ENCODE results near the gene GPN1. TPM values are rescaled to one million over a fixed set of nuclear protein-coding genes. Genes with fewer than 3 reads are reported as not detected.

The GPN1 gene
- total RNA-seq, 1 experiment from 2014 or later = 48.5 TPM

DNA sequence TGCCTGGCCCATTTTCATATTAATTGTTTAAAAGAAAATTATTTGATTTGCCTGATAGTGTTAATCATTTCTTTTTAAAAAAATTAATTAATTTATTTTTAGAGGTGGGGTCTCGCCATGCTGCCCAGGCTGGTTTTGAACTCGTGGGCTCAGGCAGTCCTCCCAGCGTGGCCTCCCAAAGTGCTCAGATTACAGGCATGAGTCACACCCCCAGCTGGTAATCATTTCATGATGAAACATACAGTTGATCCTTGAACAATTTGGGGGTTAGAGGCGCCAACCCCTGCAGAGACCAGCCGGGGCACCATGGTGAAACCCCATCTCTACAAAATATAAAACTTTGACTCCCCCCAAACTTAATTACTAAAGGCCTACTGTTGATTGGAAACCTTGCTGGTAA lies 7.9 kb downstream of the GPN1 start:
- Histone ChIP-seq H2BK20ac (ENCODE audit: low read depth, low read length, poor library complexity, severe bottlenecking) (no peak overlapping the region), H3K79me1 (ENCODE audit: insufficient read depth, low read depth, low read length, poor library complexity, severe bottlenecking) (no peaks in the 10 kb centered on the region), H3K56ac (ENCODE audit: insufficient read length, low read depth, low read length) (no peak overlapping the region), H3K9ac (ENCODE audit: extremely low read depth, insufficient read length, low read length) (no peak overlapping the region), H3K23me2 (ENCODE audit: insufficient read length, low read depth, low read length, poor library complexity, severe bottlenecking) (no peaks in the 10 kb centered on the region), H3K9me3 (ENCODE audit: control insufficient read depth, low read depth, low read length) (no peaks in the 10 kb centered on the region), H3K4ac (ENCODE audit: low read depth, low read length) (no peak overlapping the region), H3K18ac (ENCODE audit: insufficient read length, low read depth, low read length) (no peak overlapping the region), H2BK120ac (ENCODE audit: low read depth, low read length, poor library complexity, severe bottlenecking) (no peak overlapping the region), H4K5ac (ENCODE audit: insufficient read length, low read depth, low read length) (no peak overlapping the region), H2BK12ac (ENCODE audit: insufficient read length, low read depth, low read length) (no peak overlapping the region), H2BK5ac (ENCODE audit: insufficient read length, low read length) (no peak overlapping the region), H4K91ac (ENCODE audit: insufficient read length, low read depth, low read length) (no peak overlapping the region), H3K79me2 (ENCODE audit: insufficient read depth, low read length) (no peaks in the 10 kb centered on the region), H2AFZ (ENCODE audit: low read length) (no peak overlapping the region), H3K14ac (ENCODE audit: insufficient read depth, low read length) (no peak overlapping the region), H3K27me3 (ENCODE audit: insufficient read depth, low read length) (no peaks in the 10 kb centered on the region), H4K8ac (replicated peaks; ENCODE audit: insufficient read length, low read depth, low read length) (no peak overlapping the region), H3K4me2 (ENCODE audit: insufficient read depth, insufficient read length, low read length) (no peak overlapping the region), H3K27ac (ENCODE audit: insufficient read length, low read depth, low read length) (no peak overlapping the region), H2AK5ac (ENCODE audit: insufficient read length, low read length) (no peak overlapping the region), H2BK15ac (ENCODE audit: low read depth, low read length) (no peak overlapping the region), H3K4me1 (ENCODE audit: insufficient read depth, low read length) (no peaks in the 10 kb centered on the region), H3K23ac (ENCODE audit: insufficient read length, low read depth, low read length) (no peak overlapping the region), H4K20me1 (ENCODE audit: control insufficient read depth, insufficient read depth, insufficient read length) (no peaks in the 10 kb centered on the region), H3T11ph (ENCODE audit: low read length) (no peak overlapping the region)
- no CpG with 5 or more reads among the region's 5 CpGs for WGBS (ENCODE audit: extremely low coverage, insufficient read length, low lambda C conversion rate)
- H3K9me3 Mint-ChIP-seq = no peaks in the 10 kb centered on the region
- DNase-seq = no peak
- H3K4me3 Mint-ChIP-seq = no peak overlapping the region
- no peak overlapping the region for H3K27ac Mint-ChIP-seq
- peaks cover 27 to 75% (median 63%) of the 10 kb centered on the region in 3 experiments for H3K36me3 Mint-ChIP-seq (ENCODE audit: insufficient read depth in 1 of 3, low read depth in 3 of 3)
- H3K27me3 Mint-ChIP-seq (ENCODE audit: low read depth) = no peaks in the 10 kb centered on the region
- TF ChIP-seq, protein P1, sequence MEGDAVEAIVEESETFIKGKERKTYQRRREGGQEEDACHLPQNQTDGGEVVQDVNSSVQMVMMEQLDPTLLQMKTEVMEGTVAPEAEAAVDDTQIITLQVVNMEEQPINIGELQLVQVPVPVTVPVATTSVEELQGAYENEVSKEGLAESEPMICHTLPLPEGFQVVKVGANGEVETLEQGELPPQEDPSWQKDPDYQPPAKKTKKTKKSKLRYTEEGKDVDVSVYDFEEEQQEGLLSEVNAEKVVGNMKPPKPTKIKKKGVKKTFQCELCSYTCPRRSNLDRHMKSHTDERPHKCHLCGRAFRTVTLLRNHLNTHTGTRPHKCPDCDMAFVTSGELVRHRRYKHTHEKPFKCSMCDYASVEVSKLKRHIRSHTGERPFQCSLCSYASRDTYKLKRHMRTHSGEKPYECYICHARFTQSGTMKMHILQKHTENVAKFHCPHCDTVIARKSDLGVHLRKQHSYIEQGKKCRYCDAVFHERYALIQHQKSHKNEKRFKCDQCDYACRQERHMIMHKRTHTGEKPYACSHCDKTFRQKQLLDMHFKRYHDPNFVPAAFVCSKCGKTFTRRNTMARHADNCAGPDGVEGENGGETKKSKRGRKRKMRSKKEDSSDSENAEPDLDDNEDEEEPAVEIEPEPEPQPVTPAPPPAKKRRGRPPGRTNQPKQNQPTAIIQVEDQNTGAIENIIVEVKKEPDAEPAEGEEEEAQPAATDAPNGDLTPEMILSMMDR (conservative IDR thresholded peaks at IDR 0.05) = no peak
- no peaks in the 10 kb centered on the region for H3K4me1 Mint-ChIP-seq
